H54 (cell line): ENCODE results near the gene ATP2A1.
"Not testable (repeated sequence)": the region's sequence is repeated elsewhere in the genome, so short reads cannot be mapped to it uniquely, and the experiment has no call there.

Experiments
- DNase-seq: peaks from one replicate; pipeline ENCODE4 v3.0.0; 2011; ENCODE audit warnings: low spot score, mixed read lengths; ENCODE audit not compliant: insufficient read length
- FAIRE-seq: peaks from 3 replicates; lab custom pipeline; 2011; peaks lifted over from hg19 to GRCh38; lab: Jason Lieb, UNC
- POLR2A ChIP-seq: IDR thresholded peaks from 2 replicates; pipeline ENCODE4 v1.6.1; 2011; ENCODE audit warnings: low read depth, mild to moderate bottlenecking, low read length

ATP2A1 gene

DNA sequence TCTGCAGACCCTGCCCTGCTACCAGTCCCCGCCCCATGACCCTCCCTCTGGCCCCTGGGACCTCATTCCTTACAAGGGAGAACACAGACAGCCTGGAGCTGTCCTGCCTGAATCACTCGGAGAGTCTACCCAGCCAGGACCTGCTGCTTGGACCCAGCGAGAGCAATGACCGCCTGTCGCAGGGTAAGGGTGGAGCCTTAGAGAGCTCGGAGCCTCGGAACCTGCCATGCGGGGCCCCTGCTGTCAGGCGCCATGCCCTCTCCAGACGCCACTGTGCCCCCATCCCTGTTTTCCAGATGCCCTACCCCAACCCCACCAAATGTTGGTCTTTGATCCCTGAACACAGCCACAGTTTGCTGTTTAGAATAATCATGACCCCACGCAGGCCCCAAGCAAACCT lies 9.1 kb upstream of the ATP2A1 start:
- TF ChIP-seq POLR2A: no peak
- DNase-seq: no peak
- FAIRE-seq: no peak

DNA sequence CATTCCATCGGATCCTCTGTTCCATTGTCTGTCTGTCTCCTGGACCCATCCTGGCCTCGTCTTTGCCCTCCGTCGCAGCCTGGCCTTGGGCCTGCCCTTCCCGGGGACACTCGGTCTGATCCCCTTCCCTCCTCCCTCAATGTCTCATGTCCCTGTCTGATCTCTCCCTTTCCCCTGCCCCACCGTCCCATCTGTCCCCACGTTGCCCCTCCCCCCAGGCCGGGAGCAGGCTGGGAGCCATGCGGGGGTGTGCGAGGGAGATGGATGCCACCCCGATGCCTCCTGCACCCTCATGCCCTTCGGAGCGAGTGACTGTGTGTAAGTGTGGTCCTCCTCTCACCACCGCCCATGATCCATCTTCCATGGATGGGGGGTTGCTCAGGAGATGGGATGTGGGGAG lies 5.3 kb upstream of the ATP2A1 start:
- FAIRE-seq (no peak), DNase-seq (no peak)
- TF ChIP-seq POLR2A: no peak

DNA sequence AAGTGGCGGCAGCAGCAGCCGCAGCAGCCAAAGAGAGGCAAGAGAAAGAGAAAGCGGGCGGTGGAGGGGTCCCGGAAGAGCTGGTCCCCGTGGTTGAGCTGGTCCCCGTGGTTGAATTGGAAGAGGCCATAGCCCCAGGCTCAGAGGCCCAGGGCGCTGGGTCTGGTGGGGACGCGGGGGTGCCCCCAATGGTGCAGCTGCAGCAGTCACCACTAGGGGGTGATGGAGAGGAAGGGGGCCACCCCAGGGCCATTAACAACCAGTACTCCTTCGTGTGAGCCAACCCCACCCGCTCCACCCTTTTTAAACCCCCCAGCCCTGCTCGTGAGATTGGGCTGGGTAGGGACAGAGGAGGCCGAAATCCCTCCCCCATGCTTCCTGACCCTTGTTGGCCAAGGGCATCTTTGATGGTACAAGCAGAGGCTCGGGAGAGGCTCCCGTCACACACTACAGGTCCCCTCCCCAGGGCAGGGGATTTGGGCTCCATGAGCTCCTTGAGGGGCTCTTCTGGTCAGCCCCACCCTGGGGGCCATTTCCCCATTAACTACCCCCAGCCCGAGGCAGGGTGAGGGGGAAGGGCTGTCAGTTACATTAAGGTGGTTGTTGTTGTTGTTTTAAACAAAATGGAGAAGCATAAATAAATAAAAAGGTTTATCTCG lies 4.6 kb upstream of the ATP2A1 start:
- FAIRE-seq (no peak), DNase-seq (peak; percentile 47)
- TF ChIP-seq POLR2A: no peak

DNA sequence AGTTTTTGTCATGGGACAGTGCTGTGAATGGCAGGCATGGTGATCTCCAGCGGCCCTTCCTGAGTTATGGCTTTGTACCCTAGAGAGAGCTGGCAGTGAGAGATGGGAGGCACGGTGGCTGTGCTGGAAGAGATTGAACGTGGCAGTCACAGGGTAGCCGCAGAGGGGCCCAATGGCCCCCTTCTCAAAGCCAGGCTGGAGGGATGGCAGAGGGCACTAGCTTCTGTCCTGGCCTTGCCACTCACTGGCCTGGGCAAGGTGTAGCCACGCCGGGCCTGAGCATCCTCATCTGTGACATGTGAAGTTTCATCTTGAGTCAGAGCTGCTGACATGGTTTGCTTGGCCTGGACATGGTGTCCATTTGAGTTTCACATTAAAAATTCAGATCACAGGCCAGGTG lies 3.9 kb upstream of the ATP2A1 start:
- no peak for DNase-seq
- no peak for TF ChIP-seq POLR2A
- FAIRE-seq: no peak

DNA sequence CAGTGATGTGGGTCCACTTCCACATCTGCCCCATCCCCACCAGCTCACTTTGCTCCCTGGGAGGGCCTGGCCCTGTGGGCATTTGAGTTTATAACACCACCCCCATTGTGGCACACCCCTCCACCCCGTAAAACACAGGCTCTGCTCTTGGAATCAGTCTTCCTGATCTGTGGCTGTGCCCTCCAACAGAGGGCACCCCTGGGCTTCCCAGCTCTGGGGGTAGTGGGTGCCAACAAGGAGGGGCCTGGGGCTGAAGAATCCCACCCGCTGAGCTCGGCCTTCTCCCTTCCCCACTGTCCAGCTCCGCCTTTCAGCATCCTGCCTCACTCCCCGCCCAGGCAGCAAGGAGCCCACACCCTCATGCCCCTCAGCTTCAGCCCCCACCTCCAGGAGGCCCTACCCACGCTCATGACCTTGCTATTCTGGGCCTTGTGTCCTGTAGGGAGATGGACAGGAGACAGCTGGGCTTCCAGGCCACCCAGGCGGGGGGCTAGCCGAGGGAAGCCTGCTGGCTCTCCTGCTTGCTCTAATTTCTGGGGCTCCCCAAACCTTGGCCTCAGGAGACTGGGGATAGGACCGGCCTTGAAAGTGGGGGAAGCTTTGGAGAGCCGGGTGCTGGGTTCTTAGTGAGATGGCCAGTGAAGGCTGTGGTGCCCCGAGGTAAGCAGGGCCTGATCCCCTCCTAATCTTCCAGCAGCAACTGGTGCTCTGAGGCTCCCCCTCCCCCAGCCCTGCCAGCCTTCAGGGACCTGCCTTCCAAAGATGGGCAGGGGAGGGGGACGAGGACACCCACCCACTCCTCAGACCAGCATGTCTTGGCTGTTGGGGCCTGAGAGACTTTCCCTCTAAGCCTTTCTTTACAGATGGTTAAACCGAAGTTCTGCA lies 2.9 kb upstream of the ATP2A1 start:
- no peak for TF ChIP-seq POLR2A
- DNase-seq (no peak), FAIRE-seq (no peak)

DNA sequence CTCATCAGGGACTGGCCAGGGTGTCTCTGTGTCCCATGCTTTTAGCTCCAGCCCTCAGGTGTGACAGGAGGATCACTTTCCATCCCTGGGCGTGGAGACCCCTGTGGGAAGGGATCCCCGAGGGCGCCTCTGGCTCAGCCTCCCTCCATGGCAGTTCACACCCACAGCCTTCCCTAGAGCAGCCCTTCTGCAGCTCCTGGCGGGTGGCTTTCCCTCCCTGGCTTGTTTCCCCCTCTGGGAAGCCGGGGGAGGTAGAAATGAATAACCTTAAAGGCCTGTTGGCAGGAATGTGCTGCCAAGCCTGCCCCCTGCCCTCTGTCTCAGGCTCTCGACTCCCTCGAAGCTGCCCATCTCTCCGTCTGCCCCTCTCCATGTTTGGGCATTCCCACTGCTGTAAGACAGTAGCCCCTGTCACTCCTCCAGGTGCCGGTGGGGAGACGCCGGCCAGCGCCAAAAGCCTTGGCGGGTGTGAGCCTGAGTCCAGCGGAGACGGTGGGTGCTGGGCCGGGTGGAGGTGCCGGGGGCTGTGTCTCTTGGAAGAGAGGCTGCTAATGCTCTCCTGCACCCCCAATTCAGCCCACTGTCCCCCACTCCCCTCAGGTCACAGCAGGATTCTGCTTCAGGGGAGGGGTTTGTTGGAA lies 2.1 kb upstream of the ATP2A1 start:
- no peak for TF ChIP-seq POLR2A
- FAIRE-seq (no peak), DNase-seq (no peak)

DNA sequence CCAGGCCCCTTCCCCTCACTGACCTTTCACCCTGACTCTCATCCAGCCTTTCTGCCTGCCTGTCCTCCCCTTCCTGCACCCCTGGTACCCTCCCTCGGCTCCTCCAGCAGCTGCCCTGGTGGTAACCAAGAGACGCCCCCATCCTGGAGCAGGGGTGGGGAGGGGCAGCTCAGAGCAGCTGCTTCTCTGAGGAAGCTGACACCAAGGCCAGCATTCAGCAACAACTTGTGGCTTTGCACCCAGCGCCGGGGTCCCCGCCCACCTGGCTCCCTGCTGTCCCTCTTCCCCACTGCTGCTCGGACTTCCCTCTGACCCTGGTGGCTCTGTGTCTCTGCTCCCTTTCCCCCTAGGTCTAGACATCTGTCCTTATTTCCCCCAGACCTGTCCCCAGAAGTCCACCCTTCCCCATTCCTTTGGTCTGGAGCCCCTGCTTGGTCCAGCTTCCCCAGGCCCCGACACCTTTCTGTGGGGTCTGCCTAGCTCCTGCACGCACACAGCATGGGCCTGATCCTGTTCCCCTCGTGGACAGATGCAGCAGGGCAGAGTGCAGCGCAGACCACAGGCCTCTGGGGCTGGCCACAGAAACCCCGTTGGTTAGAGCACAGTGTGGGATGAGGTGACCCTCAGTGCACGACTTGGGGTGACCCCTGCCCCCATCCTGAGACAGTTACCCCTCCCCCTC lies 1.2 kb upstream of the ATP2A1 start:
- no peak for TF ChIP-seq POLR2A
- FAIRE-seq: no peak
- DNase-seq: no peak

DNA sequence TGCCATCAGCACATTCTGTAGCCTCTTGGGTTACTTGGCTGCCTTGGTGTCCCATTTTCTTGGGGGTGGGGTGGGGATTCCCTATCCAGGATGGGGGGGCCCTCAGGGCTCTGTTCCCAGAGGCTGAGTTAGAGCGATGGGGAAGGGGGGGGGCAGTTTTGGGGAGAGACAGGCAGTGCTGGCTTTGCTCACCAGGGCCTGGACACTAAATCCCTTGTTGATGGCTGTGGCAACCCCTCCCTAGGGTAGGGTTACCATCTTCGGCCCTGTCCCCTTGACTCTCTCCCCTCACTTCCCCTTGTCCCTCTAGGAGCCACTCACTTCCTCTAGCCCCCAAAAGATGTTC lies 660 bp upstream of the ATP2A1 start:
- FAIRE-seq (no peak), DNase-seq (no peak)
- no peak for TF ChIP-seq POLR2A

DNA sequence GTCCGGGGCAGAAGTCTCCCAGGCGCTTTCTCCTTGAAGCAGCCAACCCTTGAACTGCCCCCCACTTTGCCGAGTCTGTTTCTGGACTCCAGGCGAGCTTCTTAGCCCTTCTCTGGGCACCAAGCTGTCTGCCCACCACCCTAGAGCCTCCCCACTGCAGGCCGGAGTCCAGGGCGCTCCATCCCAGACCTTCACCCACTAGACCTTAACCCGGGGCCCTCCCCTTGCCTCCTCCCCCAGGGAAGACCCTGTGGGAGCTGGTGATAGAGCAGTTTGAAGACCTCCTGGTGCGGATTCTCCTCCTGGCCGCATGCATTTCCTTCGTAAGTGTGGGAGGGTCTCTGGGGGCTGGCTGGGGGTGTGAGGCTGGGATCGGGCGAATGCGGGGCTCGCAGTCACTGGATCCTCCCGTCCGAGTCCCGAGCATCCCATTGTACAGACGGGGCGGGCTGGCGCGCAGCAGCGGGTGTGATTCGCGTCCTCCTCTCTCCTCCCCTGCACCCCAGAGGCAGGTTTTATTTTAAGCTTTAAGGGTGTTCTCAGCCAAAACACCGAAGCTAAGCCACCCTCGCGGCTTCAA lies 1.1 kb downstream of the ATP2A1 start:
- DNase-seq: no peak
- FAIRE-seq: no peak
- TF ChIP-seq POLR2A: no peak

DNA sequence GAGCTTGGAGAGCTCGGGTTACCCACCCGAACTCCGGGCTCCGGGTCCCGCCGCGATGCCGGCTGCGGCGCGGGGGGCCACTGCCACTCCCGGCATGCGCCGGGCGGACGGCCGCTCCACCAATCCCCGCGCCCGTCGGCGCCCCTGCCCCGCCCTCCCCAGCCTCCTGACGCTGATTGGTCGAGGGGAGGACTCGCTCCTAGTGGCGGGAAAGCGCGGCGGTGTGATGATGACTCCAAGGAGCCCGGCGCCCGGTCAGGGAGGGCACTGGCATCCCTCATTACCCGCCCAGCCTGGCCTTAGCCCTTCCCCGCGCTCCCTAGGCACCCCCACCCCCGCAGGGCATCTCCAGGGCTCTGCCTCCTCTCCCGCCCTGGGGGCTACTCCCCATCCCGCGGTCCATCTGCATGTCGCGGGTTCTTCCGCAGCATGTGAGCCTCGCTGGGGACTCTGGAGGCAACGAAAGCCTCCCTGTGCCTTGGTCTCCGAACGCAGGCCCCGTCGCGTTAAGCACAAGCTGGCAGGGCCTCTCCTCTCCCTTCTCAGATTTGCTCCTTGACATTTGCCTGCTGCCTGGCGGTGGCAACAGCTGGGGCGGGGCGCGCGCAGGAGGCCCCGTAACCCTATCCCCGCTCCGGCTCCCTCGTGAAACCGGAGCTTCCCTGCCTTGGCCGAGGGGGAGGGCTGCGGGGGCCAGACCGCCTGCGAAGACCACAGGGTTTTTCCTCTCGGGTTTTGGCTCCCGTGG lies 1.7 kb downstream of the ATP2A1 start:
- TF ChIP-seq POLR2A: peak; percentile 47; the same call in 1 of the 2 replicates
- DNase-seq: peak; percentile 96
- FAIRE-seq: no peak

DNA sequence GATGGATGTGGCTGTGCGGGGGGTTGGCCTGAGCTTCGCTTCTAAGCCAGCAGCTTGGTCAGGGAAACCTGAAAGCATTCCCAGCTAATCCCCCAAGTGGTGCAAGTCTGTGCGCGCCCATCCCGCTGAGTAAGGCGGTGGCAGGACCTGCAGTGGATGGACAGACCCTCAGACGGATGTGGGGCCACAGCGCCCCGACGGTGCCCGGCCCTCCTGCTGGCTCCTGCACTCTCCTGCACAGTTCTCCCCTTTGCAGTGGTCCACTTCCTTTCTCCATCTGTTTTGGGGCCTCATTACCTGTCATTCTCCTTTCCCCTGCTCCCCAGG lies 2.3 kb downstream of the ATP2A1 start:
- DNase-seq: no peak
- TF ChIP-seq POLR2A: no peak
- FAIRE-seq: no peak

DNA sequence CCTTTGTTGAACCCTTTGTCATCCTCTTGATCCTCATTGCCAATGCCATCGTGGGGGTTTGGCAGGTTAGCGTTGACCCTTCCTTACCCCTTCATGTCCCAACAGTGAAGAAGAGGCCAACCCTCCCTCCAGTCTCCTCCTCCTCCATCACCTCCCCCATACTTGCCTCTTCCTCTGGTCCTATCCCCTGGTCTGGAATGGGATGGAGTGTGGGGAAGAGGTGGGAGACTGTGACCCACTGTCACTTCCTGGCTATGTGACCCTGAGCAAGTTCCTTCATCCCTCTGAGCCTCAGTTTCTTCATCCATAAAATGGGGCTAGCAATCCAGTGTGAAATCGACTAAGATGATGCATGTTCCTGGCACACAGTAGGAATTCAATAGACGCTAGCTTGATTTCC lies 2.7 kb downstream of the ATP2A1 start:
- FAIRE-seq (no peak), DNase-seq (no peak)
- TF ChIP-seq POLR2A: no peak

DNA sequence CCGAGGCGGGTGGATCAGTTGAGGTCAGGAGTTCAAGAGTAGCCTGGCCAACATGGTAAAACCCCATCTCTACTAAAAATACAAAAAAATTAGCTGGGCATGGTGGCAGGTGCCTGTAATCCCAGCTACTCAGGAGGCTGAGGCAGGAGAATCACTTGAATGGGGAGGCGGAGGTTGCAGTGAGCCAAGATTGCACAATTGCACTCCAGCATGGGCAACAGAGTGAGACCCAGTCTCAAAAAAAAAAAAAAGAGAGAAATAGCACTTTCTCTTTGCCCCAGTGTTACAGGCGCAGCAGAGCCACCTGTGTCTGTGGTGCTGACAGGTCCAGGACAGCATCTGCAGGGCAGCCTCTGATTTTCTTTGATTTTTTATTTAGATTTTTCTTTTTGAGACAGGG lies 3.3 kb downstream of the ATP2A1 start:
- DNase-seq, FAIRE-seq: not testable (repeated sequence)

DNA sequence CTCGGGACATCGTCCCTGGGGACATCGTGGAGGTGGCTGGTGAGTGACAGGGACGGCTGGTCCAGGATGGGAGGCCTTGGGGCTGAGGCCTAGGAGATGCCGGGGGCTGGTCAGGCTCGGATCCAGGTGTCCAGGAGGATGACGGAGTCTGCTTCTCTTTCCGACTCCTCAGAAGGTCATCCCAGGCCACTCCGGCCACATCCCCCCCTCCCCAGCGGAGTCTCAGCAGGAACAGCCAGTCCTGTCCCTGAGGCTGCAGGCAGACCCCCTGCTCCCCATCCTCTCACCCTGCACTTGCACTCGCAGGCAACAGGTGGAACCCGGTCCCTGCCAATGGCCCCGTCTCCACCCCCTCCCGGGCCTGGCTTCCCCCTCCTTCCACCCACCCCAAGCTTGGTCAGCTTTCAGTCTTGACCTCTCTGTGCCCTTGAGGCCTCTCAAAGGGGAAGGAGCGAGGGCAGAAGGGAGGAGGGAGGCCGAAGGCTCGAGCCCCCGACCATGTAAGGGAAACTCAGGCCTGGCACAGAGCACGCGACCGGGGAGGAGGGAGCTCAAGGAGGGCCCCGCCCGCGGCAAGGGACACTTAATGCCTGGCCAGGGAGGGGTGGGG lies 4.4 kb downstream of the ATP2A1 start:
- no peak for TF ChIP-seq POLR2A
- no peak for FAIRE-seq
- no peak for DNase-seq
